ENCODE data around the gene NF1.
"Not testable (repeated sequence)": the region's sequence is repeated elsewhere in the genome, so short reads cannot be mapped to it uniquely, and the experiment has no call there.

DNA sequence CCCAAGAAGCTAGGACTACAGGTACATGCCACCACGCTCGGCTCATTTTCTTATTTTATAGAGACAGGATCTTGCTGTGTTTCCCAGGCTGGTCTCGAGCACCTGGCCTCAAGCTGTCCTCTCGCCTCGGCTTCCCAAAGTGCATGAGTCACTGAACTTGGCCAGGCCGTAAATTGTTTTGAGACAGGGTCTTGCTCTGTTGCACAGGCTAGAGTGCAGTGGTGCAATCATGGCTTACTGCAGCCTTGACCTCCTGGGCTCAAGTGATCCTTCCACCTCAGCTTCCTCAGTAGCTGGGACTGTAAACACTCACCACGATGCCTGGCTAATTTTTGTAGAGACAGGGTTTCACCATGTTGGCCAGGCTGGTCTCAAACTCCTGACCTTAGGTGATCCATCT, 18.6 kb downstream of the NF1 start:
- TF ChIP-seq, protein P1, sequence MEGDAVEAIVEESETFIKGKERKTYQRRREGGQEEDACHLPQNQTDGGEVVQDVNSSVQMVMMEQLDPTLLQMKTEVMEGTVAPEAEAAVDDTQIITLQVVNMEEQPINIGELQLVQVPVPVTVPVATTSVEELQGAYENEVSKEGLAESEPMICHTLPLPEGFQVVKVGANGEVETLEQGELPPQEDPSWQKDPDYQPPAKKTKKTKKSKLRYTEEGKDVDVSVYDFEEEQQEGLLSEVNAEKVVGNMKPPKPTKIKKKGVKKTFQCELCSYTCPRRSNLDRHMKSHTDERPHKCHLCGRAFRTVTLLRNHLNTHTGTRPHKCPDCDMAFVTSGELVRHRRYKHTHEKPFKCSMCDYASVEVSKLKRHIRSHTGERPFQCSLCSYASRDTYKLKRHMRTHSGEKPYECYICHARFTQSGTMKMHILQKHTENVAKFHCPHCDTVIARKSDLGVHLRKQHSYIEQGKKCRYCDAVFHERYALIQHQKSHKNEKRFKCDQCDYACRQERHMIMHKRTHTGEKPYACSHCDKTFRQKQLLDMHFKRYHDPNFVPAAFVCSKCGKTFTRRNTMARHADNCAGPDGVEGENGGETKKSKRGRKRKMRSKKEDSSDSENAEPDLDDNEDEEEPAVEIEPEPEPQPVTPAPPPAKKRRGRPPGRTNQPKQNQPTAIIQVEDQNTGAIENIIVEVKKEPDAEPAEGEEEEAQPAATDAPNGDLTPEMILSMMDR (IDR thresholded peaks at IDR 0.05): not testable (repeated sequence)
- TF ChIP-seq POLR2AphosphoS5 (IDR thresholded peaks at IDR 0.05); POLR2A (IDR thresholded peaks at IDR 0.05); EP300 (IDR thresholded peaks at IDR 0.05; ENCODE audit: low read depth): not testable (repeated sequence)
